GM12891 (cell line): ENCODE data around the gene IZUMO4.

ENCODE experiments used
- DNase-seq: peaks from one replicate; pipeline ENCODE4 v3.0.0; 2011; ENCODE audit warnings: low spot score; ENCODE audit not compliant: insufficient read length
- FAIRE-seq: peaks from 2 replicates; lab custom pipeline; 2011; peaks lifted over from hg19 to GRCh38; lab: Jason Lieb, UNC
- PAX5 ChIP-seq: IDR thresholded peaks from 2 replicates; pipeline ENCODE4 v1.6.1; 2011; ENCODE audit warnings: low read length, moderate library complexity, mild to moderate bottlenecking; ENCODE audit not compliant: insufficient read depth, severe bottlenecking
- POLR2A ChIP-seq: IDR thresholded peaks from 2 replicates; pipeline ENCODE4 v1.6.1; 2011; ENCODE audit warnings: low read depth, low read length, control low read depth
- POLR2AphosphoS5 ChIP-seq: IDR thresholded peaks from 2 replicates; pipeline ENCODE4 v1.6.1; 2011; ENCODE audit warnings: low read depth, low read length, control low read depth
- POU2F2 ChIP-seq: IDR thresholded peaks from 2 replicates; pipeline ENCODE4 v1.6.1; 2011; ENCODE audit warnings: low read depth, mild to moderate bottlenecking, control low read depth, low read length, moderate library complexity
- SPI1 ChIP-seq: IDR thresholded peaks from 2 replicates; pipeline ENCODE4 v1.6.1; 2011; ENCODE audit warnings: low read depth, low read length, control low read depth
- TAF1 ChIP-seq: IDR thresholded peaks from 2 replicates; pipeline ENCODE4 v1.6.1; 2011; ENCODE audit warnings: low read depth, low read length, control low read depth

The IZUMO4 gene

DNA sequence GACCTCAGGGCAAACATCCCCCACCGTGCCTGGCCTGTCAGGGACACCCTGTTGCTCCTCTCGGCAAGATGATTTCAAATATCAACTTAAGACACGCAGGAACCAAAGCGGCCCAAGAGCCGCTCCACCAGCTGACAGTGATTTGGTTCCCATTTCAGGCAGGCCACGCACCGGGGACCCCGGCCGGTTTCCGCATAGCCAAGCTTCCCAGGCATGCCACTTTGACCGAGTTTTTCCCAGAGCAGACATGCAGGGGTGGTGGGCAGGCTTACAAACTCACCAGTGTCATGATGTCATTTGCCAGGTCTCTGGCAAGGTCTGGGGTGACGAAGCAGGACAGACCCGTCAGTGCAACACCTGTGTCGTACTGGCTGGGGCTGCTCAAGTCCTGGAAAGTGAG is 35.5 kb downstream of the IZUMO4 start:
- TF ChIP-seq PAX5, result no peak
- TF ChIP-seq POLR2A, result no peak
- TF ChIP-seq SPI1, result no peak
- TF ChIP-seq POLR2AphosphoS5, result no peak
- no peak for TF ChIP-seq TAF1
- FAIRE-seq, result no peak
- DNase-seq, result no peak

DNA sequence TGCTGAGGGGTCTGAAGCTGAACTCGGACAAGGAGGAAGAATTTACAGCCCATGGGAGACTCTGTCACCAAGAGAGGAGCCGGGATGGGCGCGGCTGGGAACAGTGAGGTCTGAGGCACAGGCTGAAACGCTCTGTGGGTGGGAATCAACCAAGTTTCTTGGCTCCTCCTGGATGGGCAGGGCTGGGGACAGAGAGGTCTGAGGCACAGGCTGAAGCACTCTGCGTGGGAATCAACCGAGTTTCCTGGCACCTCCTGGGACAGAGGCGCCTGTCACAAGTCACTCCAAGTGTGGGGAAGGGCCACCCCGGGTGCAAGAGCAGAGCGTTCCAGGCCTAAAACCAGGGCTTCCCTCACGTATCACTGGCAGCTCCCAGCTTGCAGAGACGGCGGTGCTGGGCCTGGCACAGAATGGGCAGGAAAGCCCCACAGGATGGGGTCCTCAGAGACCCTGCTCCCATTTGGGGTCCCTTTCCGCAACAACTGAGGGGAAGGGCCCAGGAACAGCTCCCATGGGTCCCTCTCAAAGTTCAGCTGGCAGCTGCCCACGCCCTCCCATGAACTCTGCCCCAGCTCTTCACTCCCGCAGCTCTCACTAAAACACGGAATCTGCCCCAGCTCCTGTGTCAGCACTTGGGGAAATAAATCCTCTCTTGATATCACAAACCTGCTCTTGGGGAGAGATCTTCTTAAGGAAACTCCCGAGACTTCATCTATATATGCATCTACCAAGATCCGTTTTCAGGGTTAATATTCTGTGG is 36.2 kb downstream of the IZUMO4 start:
- DNase-seq, result no peak
- no peak for FAIRE-seq
- no peak for TF ChIP-seq POLR2AphosphoS5
- TF ChIP-seq TAF1, result no peak
- no peak for TF ChIP-seq SPI1
- no peak for TF ChIP-seq POU2F2
- no peak for TF ChIP-seq POLR2A
- no peak for TF ChIP-seq PAX5

DNA sequence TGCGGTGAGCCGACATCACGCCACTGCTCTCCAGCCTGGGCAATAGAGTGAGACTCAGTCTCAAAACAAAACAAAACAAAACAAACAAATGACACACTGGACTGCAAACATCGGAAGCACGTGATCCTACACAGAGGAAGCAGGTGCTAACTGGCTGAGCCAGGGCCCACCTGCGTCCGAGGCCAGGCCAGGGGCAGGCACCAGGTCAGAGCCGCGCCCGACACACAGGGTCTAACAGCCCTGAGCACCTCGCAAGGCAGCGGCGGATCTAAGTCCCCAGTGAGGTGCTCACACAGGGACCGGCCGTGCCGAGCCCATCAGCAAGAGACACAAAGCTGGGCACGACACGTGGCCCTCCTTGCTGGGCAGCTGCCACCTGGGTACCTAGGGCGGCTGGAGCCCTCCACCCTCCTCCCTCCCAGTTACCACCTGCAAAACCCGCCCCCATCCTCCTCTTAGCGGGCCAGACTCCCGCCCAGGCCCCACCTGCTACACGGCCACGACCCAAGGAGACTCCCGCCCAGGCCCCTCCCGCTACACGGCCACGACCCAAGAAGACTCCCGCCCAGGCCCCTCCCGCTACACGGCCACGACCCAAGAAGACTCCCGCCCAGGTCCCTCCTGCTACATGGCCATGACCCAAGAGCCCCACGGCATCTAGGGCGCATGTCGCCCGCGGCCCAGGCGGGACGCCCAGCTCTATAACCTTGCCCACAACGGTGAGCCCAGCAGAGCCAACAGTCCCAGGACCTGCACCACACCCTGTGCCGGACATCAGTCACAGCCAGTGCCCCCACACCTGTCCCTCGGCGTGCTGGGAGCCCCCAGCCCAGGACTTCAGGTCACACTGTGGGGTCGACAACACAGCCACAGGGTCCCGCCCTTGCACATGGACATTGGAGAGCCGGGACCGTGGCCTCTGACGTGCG is 39.0 kb downstream of the IZUMO4 start:
- FAIRE-seq (no peak), DNase-seq (no peak)
- TF ChIP-seq POLR2A (no peak), TAF1 (no peak), PAX5 (no peak), POU2F2 (no peak), SPI1 (no peak), POLR2AphosphoS5 (no peak)

DNA sequence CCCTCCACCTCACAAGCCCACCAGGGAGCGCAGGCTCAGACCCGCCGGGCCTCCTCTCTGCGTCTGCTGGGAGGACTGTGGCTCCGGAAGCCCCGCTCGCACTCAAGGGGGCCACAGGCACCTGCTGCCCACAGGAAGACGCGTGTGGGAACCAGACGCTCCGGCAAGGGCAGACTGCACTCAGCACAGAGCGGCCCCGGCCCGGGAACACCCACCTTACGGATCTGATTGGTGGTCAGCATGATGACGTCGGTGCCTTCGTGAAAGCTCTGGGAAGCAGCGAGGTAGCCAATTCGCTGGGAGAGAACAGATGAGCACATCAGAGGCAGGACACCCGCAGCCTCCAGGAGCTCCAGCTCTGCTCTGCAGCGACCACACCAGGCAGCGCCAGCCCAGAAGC is 40.1 kb downstream of the IZUMO4 start:
- TF ChIP-seq SPI1 (no peak), POU2F2 (no peak), POLR2AphosphoS5 (no peak), PAX5 (no peak), TAF1 (no peak), POLR2A (no peak)
- FAIRE-seq, result no peak
- DNase-seq, result no peak

- no peak for DNase-seq
- FAIRE-seq, result no peak
- TF ChIP-seq POLR2A, result no peak
- TF ChIP-seq PAX5, result no peak
Observed at GRCh38 chr19:2138061-2138728, 41.5 kb downstream of the IZUMO4 start.

- TF ChIP-seq POLR2AphosphoS5 (no peak), PAX5 (no peak), SPI1 (no peak), TAF1 (no peak), POU2F2 (no peak), POLR2A (no peak)
- FAIRE-seq (no peak), DNase-seq (no peak)
Observed at GRCh38 chr19:2139385-2140137, 42.8 kb downstream of the IZUMO4 start.

GRCh38 chr19:2140138-2140569 is 43.4 kb downstream of the IZUMO4 start:
- no peak for FAIRE-seq
- no peak for DNase-seq
- TF ChIP-seq TAF1, result no peak
- TF ChIP-seq POLR2A, result no peak
- TF ChIP-seq SPI1, result no peak
- TF ChIP-seq PAX5, result no peak
- no peak; the same call in 1 of the 2 replicates for TF ChIP-seq POLR2AphosphoS5
- no peak for TF ChIP-seq POU2F2

DNA sequence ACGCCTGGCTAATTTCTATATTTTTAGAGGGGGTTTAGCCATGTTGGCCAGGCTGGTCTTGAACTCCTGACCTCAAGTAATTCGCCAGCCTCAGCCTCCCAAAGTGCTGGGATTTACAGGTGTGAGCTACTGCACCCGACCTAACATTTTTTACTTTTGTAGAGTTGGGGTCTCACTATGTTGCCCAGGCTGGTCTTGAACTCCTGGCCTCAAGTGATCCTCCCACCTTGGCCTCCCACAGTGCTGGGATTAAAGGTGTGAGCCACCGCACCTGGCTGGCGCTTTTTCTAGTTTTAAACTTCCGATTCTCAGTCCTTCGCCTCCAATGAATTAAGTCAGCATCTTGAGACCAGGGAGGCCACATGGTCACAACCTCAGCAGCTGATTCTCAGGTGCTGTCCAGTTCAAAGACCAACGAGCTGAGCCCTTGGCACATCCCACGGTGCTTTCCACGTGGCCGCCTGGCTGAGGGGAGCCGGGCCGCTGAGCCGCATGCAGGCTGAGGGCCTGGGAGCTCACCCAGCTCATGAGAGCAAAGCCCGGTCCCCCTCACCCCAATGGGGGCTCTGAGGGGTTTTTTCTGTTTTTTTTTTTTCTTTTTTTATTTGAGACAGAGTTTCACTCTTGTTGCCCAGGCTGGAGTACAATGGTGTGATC is 45.6 kb downstream of the IZUMO4 start:
- DNase-seq, result no peak
- no peak for FAIRE-seq
- no peak for TF ChIP-seq POU2F2
- TF ChIP-seq TAF1, result no peak
- no peak for TF ChIP-seq POLR2A
- no peak for TF ChIP-seq SPI1

- DNase-seq (no peak), FAIRE-seq (no peak)
- TF ChIP-seq POLR2A, result no peak
- TF ChIP-seq SPI1, result no peak
- TF ChIP-seq POLR2AphosphoS5, result no peak
- TF ChIP-seq PAX5, result no peak
- no peak for TF ChIP-seq POU2F2
- no peak for TF ChIP-seq TAF1
Observed at GRCh38 chr19:2144190-2144589, 47.5 kb downstream of the IZUMO4 start.
